Esophagus muscularis mucosa (tissue), 3 donors: ENCODE results near the gene CORIN.

Experiments used
- POLR2A ChIP-seq: fragments of 450-650 bp; IDR thresholded peaks from one replicate; pipeline ENCODE4 v1.6.1; 2017; ENCODE audit warnings: antibody characterized with exemption, moderate library complexity, mild to moderate bottlenecking, low read depth
- POLR2AphosphoS5 ChIP-seq, 2 donors: sonication (generic); formaldehyde crosslinking; IDR thresholded peaks; one replicate each; pipeline ENCODE4 v1.6.1; 2017; ENCODE audit warnings: antibody characterized with exemption in 2 of 2
- TF ChIP-seq, protein P1 (sequence below), 3 experiments: fragments of 200-600 bp in 2 of 3; fragments of 450-650 bp in 1 of 3; sonication (generic) in 2 of 3; IDR thresholded peaks; one replicate each; pipeline ENCODE4 v1.5.1; 2017 to 2019; ENCODE audit warnings: antibody characterized with exemption in 3 of 3, mild to moderate bottlenecking in 2 of 3, moderate library complexity in 1 of 3

DNA sequence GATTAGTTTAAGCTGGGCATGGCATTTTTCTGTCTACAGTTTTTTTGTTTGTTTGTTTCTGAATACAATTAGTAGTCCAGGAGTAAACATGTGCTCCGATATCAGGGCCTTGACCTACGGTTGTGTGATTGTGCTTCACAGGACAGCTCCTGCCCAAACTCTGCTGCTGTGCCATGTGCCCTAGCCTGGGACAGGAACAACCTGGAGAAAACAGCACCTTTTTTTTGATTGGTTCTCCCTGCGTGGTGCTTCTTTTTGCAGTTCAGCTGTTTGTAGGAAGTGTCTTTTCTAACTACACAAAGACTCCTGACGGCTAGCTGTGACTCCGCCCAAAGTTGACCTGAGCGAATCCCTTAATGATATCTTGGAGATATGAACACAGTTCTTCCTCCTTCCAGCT, 194.0 kb downstream of the CORIN start:
- TF ChIP-seq, protein P1, sequence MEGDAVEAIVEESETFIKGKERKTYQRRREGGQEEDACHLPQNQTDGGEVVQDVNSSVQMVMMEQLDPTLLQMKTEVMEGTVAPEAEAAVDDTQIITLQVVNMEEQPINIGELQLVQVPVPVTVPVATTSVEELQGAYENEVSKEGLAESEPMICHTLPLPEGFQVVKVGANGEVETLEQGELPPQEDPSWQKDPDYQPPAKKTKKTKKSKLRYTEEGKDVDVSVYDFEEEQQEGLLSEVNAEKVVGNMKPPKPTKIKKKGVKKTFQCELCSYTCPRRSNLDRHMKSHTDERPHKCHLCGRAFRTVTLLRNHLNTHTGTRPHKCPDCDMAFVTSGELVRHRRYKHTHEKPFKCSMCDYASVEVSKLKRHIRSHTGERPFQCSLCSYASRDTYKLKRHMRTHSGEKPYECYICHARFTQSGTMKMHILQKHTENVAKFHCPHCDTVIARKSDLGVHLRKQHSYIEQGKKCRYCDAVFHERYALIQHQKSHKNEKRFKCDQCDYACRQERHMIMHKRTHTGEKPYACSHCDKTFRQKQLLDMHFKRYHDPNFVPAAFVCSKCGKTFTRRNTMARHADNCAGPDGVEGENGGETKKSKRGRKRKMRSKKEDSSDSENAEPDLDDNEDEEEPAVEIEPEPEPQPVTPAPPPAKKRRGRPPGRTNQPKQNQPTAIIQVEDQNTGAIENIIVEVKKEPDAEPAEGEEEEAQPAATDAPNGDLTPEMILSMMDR (IDR thresholded peaks at IDR 0.05): no peak
- TF ChIP-seq POLR2A (no peak), POLR2AphosphoS5 (IDR thresholded peaks at IDR 0.05) (no peak)
